IMR-90 (cell line): ENCODE results near the gene KCNAB1. TPM values are rescaled to one million over a fixed set of nuclear protein-coding genes. Genes with fewer than 3 reads are reported as not detected.

Source experiments
- ATAC-seq: fragments of 200-7000 bp; cut with Tn5 transposase; 2 replicates; pipeline ENCODE4 v1.9.1; 2020; ENCODE audit warnings: low read depth, mild to moderate bottlenecking, moderate library complexity
- BruUV-seq: library from RNA; stranded (reverse); fragments of 400-500 nt; replicated peaks from 2 replicates; lab custom pipeline; 2021; lab: Mats Ljungman, UMichigan
- CTCF ChIA-PET: fragments of 300-600 bp; formaldehyde crosslinking; extraction: SDS; loops from one replicate; lab custom pipeline; 2021; ENCODE audit warnings: antibody characterized with exemption; lab: Yijun Ruan, JAX
- POLR2A ChIA-PET: fragments of 300-600 bp; sonication (Branson Sonifier 250); formaldehyde crosslinking; loops from one replicate; lab custom pipeline; 2022; ENCODE audit warnings: antibody characterized with exemption; ENCODE audit not compliant: unreplicated experiment; lab: Charles Lee
- DNase-seq: peaks from one replicate; pipeline ENCODE4 v3.0.0; 2013
- H2AFZ ChIP-seq: replicated peaks from 2 replicates; pipeline ENCODE3; 2013; ENCODE audit warnings: low read length, mild to moderate bottlenecking; ENCODE audit not compliant: poor library complexity
- H2AK5ac ChIP-seq: 2 replicates; pipeline ENCODE4 v1.6.1; 2013; ENCODE audit warnings: low read depth, low read length, inconsistent platforms
- H2AK9ac ChIP-seq: replicated peaks from 2 replicates; pipeline ENCODE3; 2013; ENCODE audit warnings: mild to moderate bottlenecking, low read depth, low read length, moderate library complexity; ENCODE audit not compliant: poor library complexity
- H2BK120ac ChIP-seq: 2 replicates; pipeline ENCODE4 v1.6.1; 2013; ENCODE audit warnings: low read depth, low read length, inconsistent platforms
- H2BK15ac ChIP-seq: 3 replicates; pipeline ENCODE4 v1.6.1; 2013; ENCODE audit warnings: low read depth, low read length, inconsistent platforms
- H2BK20ac ChIP-seq: 2 replicates; pipeline ENCODE4 v1.6.1; 2013; ENCODE audit warnings: low read depth, mild to moderate bottlenecking, inconsistent platforms, low read length, moderate library complexity
- H2BK5ac ChIP-seq: 2 replicates; pipeline ENCODE4 v1.6.1; 2013; ENCODE audit warnings: mild to moderate bottlenecking, low read depth, low read length, inconsistent platforms; ENCODE audit not compliant: poor library complexity, severe bottlenecking
- H3K14ac ChIP-seq: replicated peaks from 2 replicates; pipeline ENCODE4 v1.6.1; 2013; ENCODE audit warnings: low read depth, low read length, inconsistent platforms
- H3K18ac ChIP-seq: 2 replicates; pipeline ENCODE4 v1.6.1; 2013; ENCODE audit warnings: low read depth, low read length, control low read depth
- H3K23ac ChIP-seq: 2 replicates; pipeline ENCODE4 v1.6.1; 2013; ENCODE audit warnings: low read depth, low read length, inconsistent platforms
- H3K27ac ChIP-seq: 2 replicates; pipeline ENCODE4 v1.5.1; 2013; ENCODE audit warnings: mild to moderate bottlenecking, control low read depth, low read length; ENCODE audit not compliant: insufficient read depth
- H3K27me3 ChIP-seq: 2 replicates; pipeline ENCODE4 v1.6.1; 2013; ENCODE audit warnings: low read length; ENCODE audit not compliant: control insufficient read depth, insufficient read depth
- H3K36me3 ChIP-seq: 2 replicates; pipeline ENCODE4 v1.6.1; 2013; ENCODE audit warnings: low read length, mixed read lengths; ENCODE audit not compliant: control insufficient read depth, insufficient read depth
- H3K4ac ChIP-seq: 2 replicates; pipeline ENCODE4 v1.6.1; 2013; ENCODE audit warnings: low read depth, low read length, inconsistent platforms
- H3K4me1 ChIP-seq: 2 replicates; pipeline ENCODE4 v1.6.1; 2013; ENCODE audit warnings: low read length, mixed read lengths; ENCODE audit not compliant: control insufficient read depth, insufficient read depth
- H3K4me2 ChIP-seq: 2 replicates; pipeline ENCODE4 v1.6.1; 2013; ENCODE audit warnings: low read depth, mild to moderate bottlenecking, control low read depth, low read length, moderate library complexity
- H3K4me3 ChIP-seq: 2 replicates; pipeline ENCODE4 v1.5.1; 2013; ENCODE audit warnings: low read depth, mild to moderate bottlenecking, control low read depth, low read length, moderate library complexity; ENCODE audit not compliant: insufficient read depth
- H3K56ac ChIP-seq: 2 replicates; pipeline ENCODE4 v1.6.1; 2013; ENCODE audit warnings: low read length, inconsistent platforms; ENCODE audit not compliant: insufficient read depth; ENCODE audit errors: extremely low read depth
- H3K79me1 ChIP-seq, 2 experiments: 2 replicates each; pipeline ENCODE4 v1.6.1; 2013; ENCODE audit warnings: low read length in 2 of 2, inconsistent platforms in 1 of 2, low read depth in 1 of 2
- H3K9ac ChIP-seq: 2 replicates; pipeline ENCODE4 v1.6.1; 2013; ENCODE audit warnings: low read depth, low read length, control low read depth
- H3K9me1 ChIP-seq: 2 replicates; pipeline ENCODE4 v1.6.1; 2013; ENCODE audit warnings: low read length, inconsistent platforms; ENCODE audit not compliant: insufficient read depth
- H3K9me3 ChIP-seq: 2 replicates; pipeline ENCODE4 v1.6.1; 2013; ENCODE audit warnings: low read length; ENCODE audit not compliant: control insufficient read depth, insufficient read depth
- H4K20me1 ChIP-seq: 2 replicates; pipeline ENCODE4 v1.6.1; 2013; ENCODE audit warnings: low read length, inconsistent platforms; ENCODE audit not compliant: insufficient read depth
- H4K5ac ChIP-seq: 2 replicates; pipeline ENCODE4 v1.6.1; 2013; ENCODE audit warnings: mild to moderate bottlenecking, low read depth, low read length, control low read depth
- H4K8ac ChIP-seq, 2 experiments: 2 replicates each; pipeline ENCODE4 v1.6.1; 2013; ENCODE audit warnings: low read depth in 2 of 2, low read length in 2 of 2, control low read depth in 1 of 2, inconsistent platforms in 1 of 2
- H4K91ac ChIP-seq: 2 replicates; pipeline ENCODE4 v1.6.1; 2013; ENCODE audit warnings: low read depth, low read length, inconsistent platforms; ENCODE audit not compliant: insufficient read depth
- BHLHE40 ChIP-seq: fragments of 150-350 bp; IDR thresholded peaks from 2 replicates; pipeline ENCODE4 v1.6.1; 2016; ENCODE audit warnings: mild to moderate bottlenecking, low read depth, low read length
- CEBPB ChIP-seq: IDR thresholded peaks from 2 replicates; pipeline ENCODE4 v1.6.1; 2012; ENCODE audit warnings: low read depth, low read length, improper control_type of control experiment
- CHD1 ChIP-seq: IDR thresholded peaks from 2 replicates; pipeline ENCODE4 v1.6.1; 2012; ENCODE audit warnings: low read depth, low read length, improper control_type of control experiment
- FOS ChIP-seq: fragments of 150-350 bp; IDR thresholded peaks from 2 replicates; pipeline ENCODE4 v1.6.1; 2016; ENCODE audit warnings: low read depth, low read length
- MAFK ChIP-seq: IDR thresholded peaks from 2 replicates; pipeline ENCODE4 v1.6.1; 2012; ENCODE audit warnings: low read depth, low read length, improper control_type of control experiment
- MXI1 ChIP-seq: IDR thresholded peaks from 2 replicates; pipeline ENCODE4 v1.6.1; 2012; ENCODE audit warnings: low read depth, mild to moderate bottlenecking, low read length, moderate library complexity, borderline replicate concordance
- NFE2L2 ChIP-seq: fragments of 150-350 bp; IDR thresholded peaks from 2 replicates; pipeline ENCODE4 v1.6.1; 2016; ENCODE audit warnings: low read depth, mild to moderate bottlenecking, low read length
- POLR2A ChIP-seq: IDR thresholded peaks from 2 replicates; pipeline ENCODE4 v1.6.1; 2012; ENCODE audit warnings: mild to moderate bottlenecking, low read depth, low read length
- RAD21 ChIP-seq: IDR thresholded peaks from 2 replicates; pipeline ENCODE4 v1.6.1; 2012; ENCODE audit warnings: low read length, improper control_type of control experiment
- RCOR1 ChIP-seq: IDR thresholded peaks from 2 replicates; pipeline ENCODE4 v1.6.1; 2012; ENCODE audit warnings: mild to moderate bottlenecking, low read length, improper control_type of control experiment; ENCODE audit not compliant: insufficient replicate concordance
- RFX5 ChIP-seq: IDR thresholded peaks from 2 replicates; pipeline ENCODE4 v1.8.0; 2012; ENCODE audit warnings: low read depth, mild to moderate bottlenecking, low read length, moderate library complexity
- SMC3 ChIP-seq: fragments of 150-350 bp; IDR thresholded peaks from 2 replicates; pipeline ENCODE4 v1.6.1; 2016; ENCODE audit warnings: low read depth, mild to moderate bottlenecking, antibody characterized with exemption, low read length, moderate library complexity
- WGBS, 2 experiments: methylation state at CpG; one replicate each; pipeline versions ENCODE4 v1.1.5 to v1.1.7; 2013; ENCODE audit warnings: missing lambda C conversion rate in 2 of 2; ENCODE audit not compliant: insufficient read length in 1 of 2; ENCODE audit errors: extremely low coverage in 2 of 2; 5-methylcytosine and 5-hydroxymethylcytosine counted together
- dilution Hi-C: fragments of 300-500 bp; cut with HindIII; formaldehyde crosslinking; loops from one replicate; pipeline ENCODE4 v1.14.3; 2018; ENCODE audit warnings: low sequenced_read_pairs; ENCODE audit not compliant: unreplicated experiment
- in situ Hi-C: fragments of 300-500 bp; cut with MboI; formaldehyde crosslinking; loops from 3 replicates; pipeline ENCODE4 v1.14.3; 2019; ENCODE audit warnings: low sequenced_read_pairs, inconsistent platforms, mixed read lengths
- intact Hi-C: fragments of 100-400 bp; cut with micrococcal nuclease; formaldehyde crosslinking; loops from 2 replicates; pipeline ENCODE4 v1.10.0; 2022
- polyA plus RNA-seq, 3 experiments: library from polyadenylated mRNA; depleted of rRNA; stranded (reverse); fragments of >200 nt; gene quantifications; 2 replicates each; pipeline ENCODE4 v1.2.3, GENCODE V29; 2012; ENCODE audit warnings: low replicate concordance in 1 of 3
- total RNA-seq: library from RNA; depleted of rRNA; stranded (reverse); fragments of >200 nt; gene quantifications from 2 replicates; pipeline ENCODE4 v1.2.3, GENCODE V29; 2012
- TF ChIP-seq, protein P1 (sequence below): fragments of 150-350 bp; IDR thresholded peaks from 2 replicates; pipeline ENCODE4 v1.6.1; 2016; ENCODE audit warnings: low read depth, mild to moderate bottlenecking, low read length, moderate library complexity, borderline replicate concordance
- TF ChIP-seq, protein P2 (sequence below): fragments of 150-350 bp; IDR thresholded peaks from 2 replicates; pipeline ENCODE4 v1.6.1; 2017; ENCODE audit warnings: mild to moderate bottlenecking, antibody characterized with exemption, low read length, low read depth
- TF ChIP-seq, protein P3 (sequence below): conservative IDR thresholded peaks from 2 replicates; pipeline ENCODE4 v1.5.1; 2012; ENCODE audit warnings: mild to moderate bottlenecking, low read depth, low read length, improper control_type of control experiment

Gene KCNAB1
- total and polyA plus RNA-seq, 2 of the 4 experiments (the other 2 are of a cell fraction) = under 0.01 to 0.07 TPM

DNA sequence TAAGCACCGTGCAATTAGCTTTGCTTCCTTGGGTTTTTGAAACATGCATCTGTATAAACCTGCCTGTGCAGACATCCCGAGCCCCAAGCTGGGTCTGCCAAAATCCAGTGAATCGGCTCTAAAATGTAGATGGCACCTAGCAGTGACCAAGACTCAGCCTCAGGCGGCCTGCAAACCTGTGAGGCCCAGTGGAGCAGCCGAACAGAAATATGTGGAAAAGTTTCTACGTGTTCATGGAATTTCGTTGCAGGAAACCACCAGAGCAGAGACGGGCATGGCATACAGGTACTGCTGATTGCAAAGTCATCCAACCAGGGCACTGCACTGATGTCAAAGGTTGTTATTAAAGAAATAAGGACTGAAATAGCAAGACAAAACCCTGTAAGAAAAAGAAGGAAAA, 22.8 kb downstream of the KCNAB1 start:
- CTCF ChIA-PET = no interaction called here
- Histone ChIP-seq H3K4me3 (no peak overlapping the region), H3K4me2 (no peak overlapping the region), H2AFZ (no peak overlapping the region), H2AK5ac (no peak overlapping the region), H2BK15ac (no peak overlapping the region), H2BK5ac (no peak overlapping the region), H4K8ac (no peak overlapping the region), H2BK20ac (no peak overlapping the region), H3K9me1 (no peaks in the 10 kb centered on the region), H3K23ac (no peak overlapping the region), H3K18ac (no peak overlapping the region), H3K4me1 (no peaks in the 10 kb centered on the region), H3K14ac (no peak overlapping the region), H3K27me3 (peaks cover 20% of the 10 kb centered on the region), H3K56ac (no peak overlapping the region), H3K27ac (no peak overlapping the region), H3K9me3 (no peaks in the 10 kb centered on the region), H4K20me1 (no peaks in the 10 kb centered on the region), H3K36me3 (no peaks in the 10 kb centered on the region), H3K4ac (no peak overlapping the region), H2AK9ac (no peak overlapping the region), H3K9ac (no peak overlapping the region), H4K91ac (no peak overlapping the region), H4K5ac (no peak overlapping the region), H2BK120ac (no peak overlapping the region), H3K79me1 (no peaks in the 10 kb centered on the region)
- TF ChIP-seq POLR2A = no peak
- TF ChIP-seq, protein P1, sequence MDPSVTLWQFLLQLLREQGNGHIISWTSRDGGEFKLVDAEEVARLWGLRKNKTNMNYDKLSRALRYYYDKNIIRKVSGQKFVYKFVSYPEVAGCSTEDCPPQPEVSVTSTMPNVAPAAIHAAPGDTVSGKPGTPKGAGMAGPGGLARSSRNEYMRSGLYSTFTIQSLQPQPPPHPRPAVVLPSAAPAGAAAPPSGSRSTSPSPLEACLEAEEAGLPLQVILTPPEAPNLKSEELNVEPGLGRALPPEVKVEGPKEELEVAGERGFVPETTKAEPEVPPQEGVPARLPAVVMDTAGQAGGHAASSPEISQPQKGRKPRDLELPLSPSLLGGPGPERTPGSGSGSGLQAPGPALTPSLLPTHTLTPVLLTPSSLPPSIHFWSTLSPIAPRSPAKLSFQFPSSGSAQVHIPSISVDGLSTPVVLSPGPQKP = no peak
- no peak for TF ChIP-seq CHD1
- TF ChIP-seq NFE2L2 = no peak
- TF ChIP-seq, protein P2, sequence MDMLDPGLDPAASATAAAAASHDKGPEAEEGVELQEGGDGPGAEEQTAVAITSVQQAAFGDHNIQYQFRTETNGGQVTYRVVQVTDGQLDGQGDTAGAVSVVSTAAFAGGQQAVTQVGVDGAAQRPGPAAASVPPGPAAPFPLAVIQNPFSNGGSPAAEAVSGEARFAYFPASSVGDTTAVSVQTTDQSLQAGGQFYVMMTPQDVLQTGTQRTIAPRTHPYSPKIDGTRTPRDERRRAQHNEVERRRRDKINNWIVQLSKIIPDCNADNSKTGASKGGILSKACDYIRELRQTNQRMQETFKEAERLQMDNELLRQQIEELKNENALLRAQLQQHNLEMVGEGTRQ = no peak
- TF ChIP-seq RFX5 = no peak
- TF ChIP-seq MAFK = no peak
- TF ChIP-seq MXI1 = no peak
- TF ChIP-seq FOS = no peak
- TF ChIP-seq, protein P3, sequence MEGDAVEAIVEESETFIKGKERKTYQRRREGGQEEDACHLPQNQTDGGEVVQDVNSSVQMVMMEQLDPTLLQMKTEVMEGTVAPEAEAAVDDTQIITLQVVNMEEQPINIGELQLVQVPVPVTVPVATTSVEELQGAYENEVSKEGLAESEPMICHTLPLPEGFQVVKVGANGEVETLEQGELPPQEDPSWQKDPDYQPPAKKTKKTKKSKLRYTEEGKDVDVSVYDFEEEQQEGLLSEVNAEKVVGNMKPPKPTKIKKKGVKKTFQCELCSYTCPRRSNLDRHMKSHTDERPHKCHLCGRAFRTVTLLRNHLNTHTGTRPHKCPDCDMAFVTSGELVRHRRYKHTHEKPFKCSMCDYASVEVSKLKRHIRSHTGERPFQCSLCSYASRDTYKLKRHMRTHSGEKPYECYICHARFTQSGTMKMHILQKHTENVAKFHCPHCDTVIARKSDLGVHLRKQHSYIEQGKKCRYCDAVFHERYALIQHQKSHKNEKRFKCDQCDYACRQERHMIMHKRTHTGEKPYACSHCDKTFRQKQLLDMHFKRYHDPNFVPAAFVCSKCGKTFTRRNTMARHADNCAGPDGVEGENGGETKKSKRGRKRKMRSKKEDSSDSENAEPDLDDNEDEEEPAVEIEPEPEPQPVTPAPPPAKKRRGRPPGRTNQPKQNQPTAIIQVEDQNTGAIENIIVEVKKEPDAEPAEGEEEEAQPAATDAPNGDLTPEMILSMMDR = no peak
- TF ChIP-seq SMC3 = no peak
- no peak for TF ChIP-seq RAD21
- TF ChIP-seq CEBPB = no peak
- no peak for TF ChIP-seq BHLHE40
- no peak for TF ChIP-seq RCOR1
- DNase-seq (no peak), ATAC-seq (no peak)
- intact Hi-C loops (no loop called here), in situ Hi-C loops (loop anchor here (10.0 kb wide), 1 partner anchor 992 kb away; no protein-coding TSS in a partner anchor), dilution Hi-C loops (no loop called here)
- WGBS, 2 experiments = 62% methylated on average over 5 of the region's 8 CpGs; no CpG with 5 or more reads in 1 of the 2 experiments
- no TSS peak for BruUV-seq
- POLR2A ChIA-PET = no interaction called here
